Osteoblast (primary cell): ENCODE data around the gene NUAK2. TPM values are rescaled to one million over a fixed set of nuclear protein-coding genes. Genes with fewer than 3 reads are reported as not detected.

Experiments used
- DNase-seq: peaks from one replicate; pipeline ENCODE4 v3.0.0; 2011; ENCODE audit warnings: low spot score, mixed read lengths; ENCODE audit not compliant: insufficient read length; ENCODE audit errors: missing footprints
- H2AFZ ChIP-seq: 2 replicates; pipeline ENCODE4 v1.6.0; 2011; ENCODE audit warnings: mild to moderate bottlenecking, low read length
- H3K27ac ChIP-seq: 2 replicates; pipeline ENCODE4 v1.5.1; 2011; ENCODE audit warnings: mild to moderate bottlenecking, low read depth, low read length, moderate library complexity
- H3K27me3 ChIP-seq: 2 replicates; pipeline ENCODE4 v1.6.0; 2012; ENCODE audit warnings: mild to moderate bottlenecking, control low read depth, inconsistent platforms, low read length, moderate library complexity; ENCODE audit not compliant: insufficient read depth
- H3K36me3 ChIP-seq: 2 replicates; pipeline ENCODE4 v1.5.1; 2011; ENCODE audit warnings: mild to moderate bottlenecking, low read length, control low read depth, moderate library complexity; ENCODE audit not compliant: insufficient read depth
- H3K4me1 ChIP-seq: 2 replicates; pipeline ENCODE4 v1.5.1; 2011; ENCODE audit warnings: mild to moderate bottlenecking, low read length, control low read depth, moderate library complexity; ENCODE audit not compliant: insufficient read depth
- H3K4me2 ChIP-seq: 2 replicates; pipeline ENCODE4 v1.6.0; 2011; ENCODE audit warnings: mild to moderate bottlenecking, low read length; ENCODE audit not compliant: insufficient read depth
- H3K4me3 ChIP-seq: fragments of 200-600 bp; sonication (generic); 3 replicates; pipeline ENCODE4 v1.5.1; 2012; ENCODE audit warnings: mild to moderate bottlenecking, low read length, inconsistent platforms; ENCODE audit not compliant: insufficient read depth
- H3K79me2 ChIP-seq: 2 replicates; pipeline ENCODE4 v1.6.0; 2012; ENCODE audit warnings: mild to moderate bottlenecking, low read length, control low read depth, inconsistent platforms; ENCODE audit not compliant: insufficient read depth
- H3K9me3 ChIP-seq: 2 replicates; pipeline ENCODE4 v1.5.1; 2011; ENCODE audit warnings: low read depth, low read length, control low read depth
- H4K20me1 ChIP-seq: 2 replicates; pipeline ENCODE4 v1.6.0; 2012; ENCODE audit warnings: mild to moderate bottlenecking, low read length, control low read depth; ENCODE audit not compliant: insufficient read depth
- CTCF ChIP-seq: IDR thresholded peaks from 2 replicates; pipeline ENCODE4 v1.5.1; 2011; ENCODE audit warnings: mild to moderate bottlenecking, low read depth, low read length, moderate library complexity; ENCODE audit errors: extremely low read depth
- total RNA-seq: library from RNA; depleted of rRNA; stranded (reverse); fragments of >200 nt; gene quantifications from 2 replicates; pipeline ENCODE4 v1.2.3, GENCODE V29; 2012

NUAK2 gene
- total RNA-seq, 1 donor: 3.6 TPM

GRCh38 chr1:205354259-205355074, 32.9 kb upstream of the NUAK2 start:
- no peak overlapping the region for H3K4me3 ChIP-seq
- H3K36me3 ChIP-seq: no peaks in the 10 kb centered on the region
- H4K20me1 ChIP-seq: no peaks in the 10 kb centered on the region
- H3K27ac ChIP-seq: no peak overlapping the region
- peak; percentile 67 for DNase-seq
- peak; percentile 92 for TF ChIP-seq CTCF
- peaks cover 8% of the 10 kb centered on the region for H3K4me1 ChIP-seq
- no peak overlapping the region for H2AFZ ChIP-seq
- H3K27me3 ChIP-seq: peaks cover 16% of the 10 kb centered on the region
- no peaks in the 10 kb centered on the region for H3K9me3 ChIP-seq
- no peaks in the 10 kb centered on the region for H3K79me2 ChIP-seq
- no peak overlapping the region for H3K4me2 ChIP-seq

- Histone ChIP-seq H3K27ac (no peak overlapping the region), H3K9me3 (no peaks in the 10 kb centered on the region), H2AFZ (no peak overlapping the region), H3K4me1 (peaks cover 8% of the 10 kb centered on the region), H3K4me2 (no peak overlapping the region), H3K4me3 (no peak overlapping the region), H3K79me2 (no peaks in the 10 kb centered on the region), H4K20me1 (no peaks in the 10 kb centered on the region), H3K36me3 (no peaks in the 10 kb centered on the region), H3K27me3 (peaks cover 23% of the 10 kb centered on the region)
- no peak for TF ChIP-seq CTCF
- DNase-seq: no peak
These were observed 32.1 kb upstream of the NUAK2 start for GRCh38 chr1:205353612-205354011.

- peaks cover 8% of the 10 kb centered on the region for H3K4me1 ChIP-seq
- H3K4me2 ChIP-seq: no peak overlapping the region
- no peaks in the 10 kb centered on the region for H3K36me3 ChIP-seq
- no peak overlapping the region for H2AFZ ChIP-seq
- no peak overlapping the region for H3K27ac ChIP-seq
- TF ChIP-seq CTCF: no peak
- no peaks in the 10 kb centered on the region for H3K79me2 ChIP-seq
- no peak overlapping the region for H3K4me3 ChIP-seq
- H3K9me3 ChIP-seq: no peaks in the 10 kb centered on the region
- no peak for DNase-seq
- peaks cover 22% of the 10 kb centered on the region for H3K27me3 ChIP-seq
- H4K20me1 ChIP-seq: no peaks in the 10 kb centered on the region
These were observed 31.6 kb upstream of the NUAK2 start for GRCh38 chr1:205353191-205353590.

- H2AFZ ChIP-seq: no peak overlapping the region
- no peak overlapping the region for H3K4me2 ChIP-seq
- DNase-seq: no peak
- peaks cover 24% of the 10 kb centered on the region for H3K27me3 ChIP-seq
- no peaks in the 10 kb centered on the region for H3K36me3 ChIP-seq
- H3K4me3 ChIP-seq: no peak overlapping the region
- no peak overlapping the region for H3K27ac ChIP-seq
- no peaks in the 10 kb centered on the region for H4K20me1 ChIP-seq
- no peaks in the 10 kb centered on the region for H3K79me2 ChIP-seq
- TF ChIP-seq CTCF: no peak
- no peaks in the 10 kb centered on the region for H3K9me3 ChIP-seq
- peaks cover 6% of the 10 kb centered on the region for H3K4me1 ChIP-seq
These were observed 30.6 kb upstream of the NUAK2 start for GRCh38 chr1:205351984-205352713.
